K562 (cell line): ENCODE results near the gene NYAP1. TPM values are rescaled to one million over a fixed set of nuclear protein-coding genes. Genes with fewer than 3 reads are reported as not detected.

Experiments used
- ATAC-seq: fragments of 200-7000 bp; cut with Tn5 transposase; 3 replicates; pipeline ENCODE4 v1.9.1; 2020; ENCODE audit warnings: moderate library complexity
- BruUV-seq: library from RNA; stranded (reverse); fragments of 400-500 nt; replicated peaks from 2 replicates; lab custom pipeline; 2021; lab: Mats Ljungman, UMichigan
- CTCF ChIA-PET: fragments of 300-600 bp; formaldehyde crosslinking; extraction: SDS; loops from one replicate; lab custom pipeline; 2021; ENCODE audit warnings: low intra/inter-chr PET ratio; lab: Yijun Ruan, JAX
- POLR2A ChIA-PET: fragments of 300-600, 350-650 bp; sonication (Branson Sonifier 250); formaldehyde crosslinking; extraction: SDS; loops from one replicate; lab custom pipeline; 2021; ENCODE audit warnings: antibody characterized with exemption, inconsistent platforms; lab: Yijun Ruan, JAX
- DNase-seq, 4 experiments: peaks; one replicate each; pipeline versions ENCODE4 v3.0.0 to v3.0.0-alpha.2; 2011 to 2018; ENCODE audit warnings: low spot score in 3 of 4, mixed read lengths in 3 of 4; ENCODE audit errors: extremely low read depth in 1 of 4
- FAIRE-seq: peaks from 2 replicates; lab custom pipeline; 2011; peaks lifted over from hg19 to GRCh38; lab: Jason Lieb, UNC
- H2AFZ ChIP-seq: 2 replicates; pipeline ENCODE4 v1.6.0; 2011; ENCODE audit warnings: low read depth, low read length, control low read depth, inconsistent platforms
- H3K27ac ChIP-seq: fragments of 200-600 bp; 3 replicates; pipeline ENCODE4 v1.8.0; 2011; ENCODE audit warnings: low read depth, mild to moderate bottlenecking, control low read depth, inconsistent platforms, low read length, moderate library complexity, mixed read lengths; ENCODE audit errors: extremely low read depth
- H3K27me3 ChIP-seq, 2 experiments: fragments of 300-600 bp in 1 of 2; 2 replicates in 1 of 2; 3 replicates in 1 of 2; pipeline versions ENCODE4 v1.6.0 to v1.8.0; 2011; ENCODE audit warnings: inconsistent platforms in 2 of 2, low read length in 2 of 2, mild to moderate bottlenecking in 1 of 2, mixed read lengths in 1 of 2, moderate library complexity in 1 of 2; ENCODE audit not compliant: control insufficient read depth in 2 of 2, insufficient read depth in 2 of 2
- H3K36me3 ChIP-seq: fragments of 300-600 bp; 3 replicates; pipeline ENCODE4 v1.8.0; 2011; ENCODE audit warnings: mild to moderate bottlenecking, low read length, inconsistent platforms; ENCODE audit not compliant: control insufficient read depth, insufficient read depth
- H3K4me1 ChIP-seq, 2 experiments: fragments of 200-600 bp in 1 of 2; replicated peaks in 1 of 2; 2 replicates in 1 of 2; 3 replicates in 1 of 2; pipeline versions ENCODE4 v1.5.1 to v1.8.0; 2011; ENCODE audit warnings: inconsistent platforms in 2 of 2, low read length in 2 of 2, mild to moderate bottlenecking in 1 of 2, mixed read lengths in 1 of 2, moderate library complexity in 1 of 2; ENCODE audit not compliant: control insufficient read depth in 2 of 2, insufficient read depth in 2 of 2
- H3K4me2 ChIP-seq: 2 replicates; pipeline ENCODE4 v1.6.1; 2011; ENCODE audit warnings: low read length, control low read depth, inconsistent platforms, mixed read lengths; ENCODE audit not compliant: insufficient read depth
- H3K4me3 ChIP-seq: fragments of 200-600 bp; sonication (generic), shearing (Covaris generic); 2 replicates; pipeline ENCODE4 v1.5.1; 2016; ENCODE audit warnings: control low read depth, inconsistent platforms
- H3K79me2 ChIP-seq: fragments of 200-600 bp; 3 replicates; pipeline ENCODE4 v1.8.0; 2011; ENCODE audit warnings: low read length, inconsistent platforms; ENCODE audit not compliant: control insufficient read depth, insufficient read depth
- H3K9ac ChIP-seq, 2 experiments: 2 replicates each; pipeline versions ENCODE4 v1.6.0 to v1.6.1; 2011; ENCODE audit warnings: low read depth in 2 of 2, low read length in 2 of 2, control low read depth in 1 of 2, inconsistent platforms in 1 of 2, mild to moderate bottlenecking in 1 of 2, mixed read lengths in 1 of 2; ENCODE audit not compliant: insufficient read depth in 1 of 2
- H3K9me1 ChIP-seq: one replicate; pipeline ENCODE4 v1.6.0; 2011; ENCODE audit warnings: inconsistent platforms, mild to moderate bottlenecking, low read length, moderate library complexity; ENCODE audit not compliant: control insufficient read depth, insufficient read depth
- H3K9me3 ChIP-seq: replicated peaks from 2 replicates; pipeline ENCODE4 v1.5.1; 2011; ENCODE audit warnings: low read depth, low read length, inconsistent platforms; ENCODE audit not compliant: control insufficient read depth, insufficient read depth
- H4K20me1 ChIP-seq: replicated peaks from 2 replicates; pipeline ENCODE4 v1.6.1; 2011; ENCODE audit warnings: low read length, inconsistent platforms, mixed read lengths; ENCODE audit not compliant: control insufficient read depth, insufficient read depth
- CBFB ChIP-seq: sonication (generic); formaldehyde crosslinking; IDR thresholded peaks from 2 replicates; pipeline ENCODE4 v1.4.0; 2020; ENCODE audit warnings: mild to moderate bottlenecking, missing genetic modification reagents
- PHTF2 ChIP-seq: fragments of 250-450 bp; sonication (Bioruptor Pico); IDR thresholded peaks from 2 replicates; pipeline ENCODE4 v1.5.0; 2021; ENCODE audit warnings: mild to moderate bottlenecking
- POLR2G ChIP-seq: fragments of 200-400 bp; formaldehyde crosslinking; IDR thresholded peaks from 2 replicates; pipeline ENCODE4 v1.6.1; 2017; ENCODE audit warnings: low read depth, mild to moderate bottlenecking, antibody characterized with exemption, low read length, moderate library complexity
- ZC3H4 ChIP-seq: sonication (generic); formaldehyde crosslinking; IDR thresholded peaks from 2 replicates; pipeline ENCODE4 v1.9.0; 2021; ENCODE audit warnings: missing genetic modification reagents, borderline replicate concordance
- ZNF121 ChIP-seq: sonication (generic); formaldehyde crosslinking; conservative IDR thresholded peaks from 2 replicates; pipeline ENCODE4 v1.8.0; 2022; ENCODE audit warnings: missing genetic modification reagents
- WGBS: fragments of 100-300 bp; shearing (Covaris generic); methylation state at CpG from one replicate; pipeline ENCODE4 v1.1.6; 2016; ENCODE audit warnings: low coverage, mixed read lengths; ENCODE audit not compliant: insufficient coverage; ENCODE audit errors: missing lambda C conversion rate; 5-methylcytosine and 5-hydroxymethylcytosine counted together
- in situ Hi-C: fragments of 300-500 bp; cut with MboI; formaldehyde crosslinking; loops from 4 replicates; pipeline ENCODE4 v1.15.0; 2018; ENCODE audit warnings: inconsistent platforms, mixed read lengths
- intact Hi-C: fragments of 100-400 bp; cut with micrococcal nuclease; formaldehyde crosslinking; loops from 2 replicates; pipeline ENCODE4 v1.14.2; 2022
- polyA plus RNA-seq, 8 experiments: library from polyadenylated mRNA; depleted of rRNA in 4 of 8; stranded (reverse) in 5 of 8; unstranded in 3 of 8; fragments of >200 nt; fragmentation: Nextera tagmentation in 2 of 8; fragmentation: Illumina TruSeq in 1 of 8; extraction: Ambion mirVana in 2 of 8; extraction: Trizol in 1 of 8; gene quantifications; 2 replicates each; pipeline versions ENCODE4 v1.2.1 to v1.2.3, GENCODE V29; 2011 to 2014; ENCODE audit warnings: inconsistent platforms in 1 of 8, missing spikeins in 1 of 8
- total RNA-seq, 7 experiments: library from RNA; depleted of rRNA in 6 of 7; stranded (reverse); fragments of >200 nt in 6 of 7; fragmentation: Illumina TruSeq in 2 of 7; extraction: Trizol in 2 of 7; gene quantifications; 2 replicates each; pipeline versions ENCODE4 v1.2.1 to v1.2.3, GENCODE V29; 2011 to 2021; ENCODE audit warnings: low replicate concordance in 1 of 7
- TF ChIP-seq, protein P1 (sequence below), 2 experiments: fragments of 450-650 bp; IDR thresholded peaks; 2 replicates each; pipeline ENCODE4 v1.6.1; 2016; ENCODE audit warnings: mild to moderate bottlenecking in 2 of 2, borderline replicate concordance in 1 of 2, low read depth in 1 of 2, moderate library complexity in 1 of 2
- TF ChIP-seq, protein P2 (sequence below), 2 experiments: fragments of 450-650 bp in 1 of 2; sonication (generic) in 1 of 2; formaldehyde crosslinking in 1 of 2; IDR thresholded peaks in 1 of 2; conservative IDR thresholded peaks in 1 of 2; 2 replicates each; pipeline versions ENCODE4 v1.6.1 to v1.8.1; 2016 to 2023; ENCODE audit warnings: mild to moderate bottlenecking in 2 of 2, moderate library complexity in 2 of 2, inconsistent platforms in 1 of 2, missing genetic modification reagents in 1 of 2

Gene NYAP1
- total and polyA plus RNA-seq, 9 of the 15 experiments (the other 6 are each of a cell fraction or from before 2014, with no cell fraction given) = 0.11 to 0.88 (median 0.22) TPM; not detected in 2

DNA sequence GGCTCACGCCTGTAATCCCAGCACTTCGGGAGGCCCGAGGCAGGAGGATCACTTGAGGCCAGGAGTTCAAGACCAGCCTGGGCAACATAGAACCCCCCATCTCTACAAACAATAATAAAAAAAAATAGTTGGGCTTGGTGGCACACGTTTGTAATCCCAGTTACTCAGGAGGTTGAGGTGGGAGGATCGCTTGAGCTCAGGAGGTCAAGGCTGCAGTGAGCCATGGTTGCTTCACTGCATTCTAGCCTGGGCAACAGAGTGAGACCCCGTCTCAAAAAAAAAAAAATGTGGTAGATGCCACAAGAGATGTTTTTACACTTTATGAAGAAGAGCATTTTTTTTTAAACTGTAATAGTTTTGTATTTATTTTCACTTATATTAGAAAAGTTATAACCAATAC is 12.8 kb downstream of the NYAP1 start:
- Histone ChIP-seq H3K4me2 (no peak overlapping the region), H3K27ac (no peak overlapping the region), H2AFZ (no peak overlapping the region), H4K20me1 (no peaks in the 10 kb centered on the region), H3K9me1 (no peaks in the 10 kb centered on the region), H3K4me1 (peaks cover 4 to 9% of the 10 kb centered on the region in 2 experiments; a peak in 3 of 5 replicates), H3K9ac (no peak overlapping the region), H3K36me3 (no peaks in the 10 kb centered on the region), H3K27me3 (no peaks in the 10 kb centered on the region), H3K4me3 (no peak overlapping the region), H3K9me3 (no peaks in the 10 kb centered on the region), H3K79me2 (no peaks in the 10 kb centered on the region)
- intact Hi-C loops (no loop called here), in situ Hi-C loops (no loop called here)
- CTCF ChIA-PET = no interaction called here
- DNase-seq = no peak
- no peak for FAIRE-seq
- ATAC-seq = no peak
- POLR2A ChIA-PET = interaction anchor here (0.6 to 1.4 kb wide), 3 partner anchors 12 to 185 kb away, joined by 3 to 5 read pairs (median 4); no protein-coding TSS in a partner anchor
- 49% methylated on average over 6 of the region's 6 CpGs for WGBS
- BruUV-seq = no TSS peak
- TF ChIP-seq ZNF121 (CRISPR knock-in tag) (peak; percentile 29), PHTF2 (CRISPR knock-in tag) (no peak), ZC3H4 (CRISPR knock-in tag) (no peak), CBFB (no peak), POLR2G (no peak)
- TF ChIP-seq, protein P1, sequence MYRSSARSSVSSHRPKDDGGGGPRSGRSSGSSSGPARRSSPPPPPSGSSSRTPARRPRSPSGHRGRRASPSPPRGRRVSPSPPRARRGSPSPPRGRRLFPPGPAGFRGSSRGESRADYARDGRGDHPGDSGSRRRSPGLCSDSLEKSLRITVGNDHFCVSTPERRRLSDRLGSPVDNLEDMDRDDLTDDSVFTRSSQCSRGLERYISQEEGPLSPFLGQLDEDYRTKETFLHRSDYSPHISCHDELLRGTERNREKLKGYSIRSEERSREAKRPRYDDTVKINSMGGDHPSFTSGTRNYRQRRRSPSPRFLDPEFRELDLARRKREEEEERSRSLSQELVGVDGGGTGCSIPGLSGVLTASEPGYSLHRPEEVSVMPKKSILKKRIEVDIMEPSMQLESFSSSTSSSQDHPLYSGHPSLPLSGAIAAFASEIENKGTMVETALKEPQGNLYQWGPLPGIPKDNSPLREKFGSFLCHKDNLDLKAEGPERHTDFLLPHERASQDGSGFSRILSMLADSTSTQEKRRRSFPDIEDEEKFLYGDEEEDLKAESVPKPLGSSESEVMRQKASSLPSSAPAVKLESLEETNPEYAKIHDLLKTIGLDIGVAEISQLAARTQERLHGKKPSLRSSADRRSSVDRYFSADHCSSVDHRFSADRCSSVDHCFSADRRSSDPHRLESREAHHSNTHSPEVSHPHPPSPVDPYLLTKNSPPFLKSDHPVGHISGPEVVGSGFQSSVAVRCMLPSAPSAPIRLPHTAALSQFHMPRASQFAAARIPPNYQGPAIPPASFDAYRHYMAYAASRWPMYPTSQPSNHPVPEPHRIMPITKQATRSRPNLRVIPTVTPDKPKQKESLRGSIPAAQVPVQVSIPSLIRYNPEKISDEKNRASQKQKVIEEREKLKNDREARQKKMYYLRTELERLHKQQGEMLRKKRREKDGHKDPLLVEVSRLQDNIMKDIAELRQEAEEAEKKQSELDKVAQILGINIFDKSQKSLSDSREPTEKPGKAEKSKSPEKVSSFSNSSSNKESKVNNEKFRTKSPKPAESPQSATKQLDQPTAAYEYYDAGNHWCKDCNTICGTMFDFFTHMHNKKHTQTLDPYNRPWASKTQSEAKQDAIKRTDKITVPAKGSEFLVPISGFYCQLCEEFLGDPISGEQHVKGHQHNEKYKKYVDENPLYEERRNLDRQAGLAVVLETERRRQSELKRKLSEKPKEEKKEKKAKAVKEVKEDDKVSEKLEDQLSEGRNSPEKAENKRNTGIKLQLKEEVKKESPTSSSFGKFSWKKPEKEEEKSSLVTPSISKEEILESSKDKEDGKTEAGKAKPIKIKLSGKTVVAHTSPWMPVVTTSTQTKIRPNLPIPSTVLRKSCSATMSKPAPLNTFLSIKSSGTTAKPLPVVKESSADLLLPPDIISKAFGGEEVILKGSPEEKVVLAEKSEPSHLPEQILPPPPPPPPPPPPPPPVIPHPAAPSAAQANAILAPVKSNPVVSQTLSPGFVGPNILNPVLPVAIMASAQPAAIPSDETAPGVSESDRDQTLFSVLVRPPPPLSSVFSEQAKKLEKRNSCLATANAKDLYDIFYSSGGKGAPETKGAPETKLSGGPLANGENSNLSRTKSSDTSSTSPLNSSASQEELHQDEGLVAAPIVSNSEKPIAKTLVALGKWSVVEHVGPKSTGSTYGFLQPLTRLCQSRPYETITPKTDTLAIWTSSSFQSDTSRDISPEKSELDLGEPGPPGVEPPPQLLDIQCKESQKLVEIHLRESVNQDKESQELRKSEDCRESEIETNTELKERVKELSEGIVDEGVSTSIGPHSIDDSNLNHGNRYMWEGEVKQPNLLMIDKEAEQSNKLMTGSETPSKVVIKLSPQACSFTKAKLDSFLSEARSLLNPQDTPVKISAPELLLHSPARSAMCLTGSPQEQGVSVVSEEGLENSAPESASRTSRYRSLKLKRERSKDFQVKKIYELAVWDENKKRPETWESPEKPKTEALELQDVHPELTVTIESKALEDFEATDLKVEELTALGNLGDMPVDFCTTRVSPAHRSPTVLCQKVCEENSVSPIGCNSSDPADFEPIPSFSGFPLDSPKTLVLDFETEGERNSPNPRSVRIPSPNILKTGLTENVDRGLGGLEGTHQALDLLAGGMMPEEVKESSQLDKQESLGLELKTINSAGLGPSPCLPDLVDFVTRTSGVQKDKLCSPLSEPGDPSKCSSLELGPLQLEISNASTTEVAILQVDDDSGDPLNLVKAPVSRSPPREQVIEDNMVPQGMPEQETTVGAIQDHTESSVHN (IDR thresholded peaks at IDR 0.05; ENCODE audit: borderline replicate concordance in 1 of 2, low read depth in 1 of 2) = no peak
- TF ChIP-seq, protein P2, sequence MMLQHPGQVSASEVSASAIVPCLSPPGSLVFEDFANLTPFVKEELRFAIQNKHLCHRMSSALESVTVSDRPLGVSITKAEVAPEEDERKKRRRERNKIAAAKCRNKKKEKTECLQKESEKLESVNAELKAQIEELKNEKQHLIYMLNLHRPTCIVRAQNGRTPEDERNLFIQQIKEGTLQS (IDR thresholded peaks at IDR 0.05) = no peak
- TF ChIP-seq, protein P2 (CRISPR knock-in tag; conservative IDR thresholded peaks at IDR 0.05) = no peak
